GM23248 (cell line): ENCODE results near the gene B3GALT5.

Experiments used
- EZH2 ChIP-seq: fragments of 200-600 bp; sonication (generic); IDR thresholded peaks from 2 replicates; pipeline ENCODE4 v1.6.1; 2018; ENCODE audit warnings: antibody characterized with exemption, mild to moderate bottlenecking; ENCODE audit not compliant: insufficient read depth, poor library complexity, severe bottlenecking
- EZH2phosphoT487 ChIP-seq: fragments of 200-600 bp; sonication (generic); IDR thresholded peaks from 2 replicates; pipeline ENCODE4 v1.6.1; 2018; ENCODE audit warnings: antibody characterized with exemption, moderate library complexity, mild to moderate bottlenecking, low read depth; ENCODE audit not compliant: insufficient read depth

- TF ChIP-seq EZH2: no peak
- no peak for TF ChIP-seq EZH2phosphoT487
Observed at GRCh38 chr21:39720126-39720778, 107.5 kb downstream of the B3GALT5 start.
